Trophoblast cell (in vitro differentiated cells and primary cell): ENCODE measurements around the gene DPP6.

Experiments
- DNase-seq, 2 donors: peaks; one replicate each; pipeline ENCODE4 v3.0.0-alpha.2; 2016
- H2AFZ ChIP-seq: 2 replicates; pipeline ENCODE4 v1.6.1; 2013; ENCODE audit warnings: low read length, moderate library complexity, mild to moderate bottlenecking; ENCODE audit not compliant: insufficient read depth, poor library complexity
- H2AK5ac ChIP-seq: 2 replicates; pipeline ENCODE4 v1.6.1; 2013; ENCODE audit warnings: mild to moderate bottlenecking, low read length
- H2BK120ac ChIP-seq: 2 replicates; pipeline ENCODE4 v1.6.1; 2013; ENCODE audit warnings: low read length, mild to moderate bottlenecking, moderate library complexity; ENCODE audit not compliant: insufficient read depth, poor library complexity
- H2BK12ac ChIP-seq: 2 replicates; pipeline ENCODE4 v1.6.1; 2013; ENCODE audit warnings: mild to moderate bottlenecking, low read length, moderate library complexity
- H2BK5ac ChIP-seq: 2 replicates; pipeline ENCODE4 v1.6.1; 2013; ENCODE audit warnings: low read length, low read depth, moderate library complexity, mild to moderate bottlenecking; ENCODE audit not compliant: poor library complexity
- H3K14ac ChIP-seq: 2 replicates; pipeline ENCODE4 v1.6.1; 2013; ENCODE audit warnings: mild to moderate bottlenecking, low read length
- H3K18ac ChIP-seq: 2 replicates; pipeline ENCODE4 v1.6.1; 2013; ENCODE audit warnings: mild to moderate bottlenecking, low read length
- H3K23ac ChIP-seq: 2 replicates; pipeline ENCODE4 v1.6.1; 2013; ENCODE audit warnings: low read length
- H3K27ac ChIP-seq: 2 replicates; pipeline ENCODE4 v1.5.1; 2013; ENCODE audit warnings: low read depth, mild to moderate bottlenecking, inconsistent platforms, low read length, moderate library complexity
- H3K27me3 ChIP-seq: 2 replicates; pipeline ENCODE4 v1.6.1; 2013; ENCODE audit warnings: inconsistent platforms, mild to moderate bottlenecking, low read length, moderate library complexity; ENCODE audit not compliant: insufficient read depth
- H3K36me3 ChIP-seq, 2 experiments: 1 replicate in 1 of 2; 2 replicates in 1 of 2; pipeline ENCODE4 v1.6.1; 2013; ENCODE audit warnings: low read length in 2 of 2, mild to moderate bottlenecking in 2 of 2, moderate library complexity in 1 of 2; ENCODE audit not compliant: insufficient read depth in 2 of 2, control insufficient read depth in 1 of 2
- H3K4ac ChIP-seq: 2 replicates; pipeline ENCODE4 v1.6.1; 2013; ENCODE audit warnings: low read depth, mild to moderate bottlenecking, low read length, moderate library complexity
- H3K4me1 ChIP-seq, 2 experiments: 1 replicate in 1 of 2; 2 replicates in 1 of 2; pipeline ENCODE4 v1.6.1; 2013; ENCODE audit warnings: low read length in 2 of 2, mild to moderate bottlenecking in 2 of 2, moderate library complexity in 1 of 2; ENCODE audit not compliant: insufficient read depth in 2 of 2, control insufficient read depth in 1 of 2
- H3K4me2 ChIP-seq: 2 replicates; pipeline ENCODE4 v1.6.1; 2013; ENCODE audit warnings: inconsistent platforms, mild to moderate bottlenecking, low read length, moderate library complexity
- H3K4me3 ChIP-seq: 2 replicates; pipeline ENCODE4 v1.5.1; 2013; ENCODE audit warnings: mild to moderate bottlenecking, low read depth, low read length, inconsistent platforms
- H3K79me1 ChIP-seq: one replicate; pipeline ENCODE4 v1.6.1; 2013; ENCODE audit warnings: low read length
- H3K79me2 ChIP-seq: 2 replicates; pipeline ENCODE4 v1.6.1; 2013; ENCODE audit warnings: low read length, mild to moderate bottlenecking; ENCODE audit not compliant: control insufficient read depth, insufficient read depth, poor library complexity
- H3K9ac ChIP-seq: 2 replicates; pipeline ENCODE4 v1.6.1; 2013; ENCODE audit warnings: mild to moderate bottlenecking, low read length
- H3K9me3 ChIP-seq: 2 replicates; pipeline ENCODE4 v1.6.1; 2013; ENCODE audit warnings: low read depth, mild to moderate bottlenecking, control low read depth, inconsistent platforms, low read length; ENCODE audit not compliant: insufficient read depth
- H4K12ac ChIP-seq: 2 replicates; pipeline ENCODE4 v1.6.1; 2013; ENCODE audit warnings: low read depth, mild to moderate bottlenecking, low read length, moderate library complexity
- H4K8ac ChIP-seq: 2 replicates; pipeline ENCODE4 v1.6.1; 2013; ENCODE audit warnings: low read depth, mild to moderate bottlenecking, low read length, moderate library complexity
- H4K91ac ChIP-seq: one replicate; pipeline ENCODE4 v1.6.1; 2013; ENCODE audit warnings: low read depth, mild to moderate bottlenecking, low read length, moderate library complexity
- WGBS: extraction: QIAGEN DNeasy Blood & Tissue Kit; methylation state at CpG from one replicate; pipeline ENCODE4 v1.1.7; 2013; ENCODE audit warnings: missing lambda C conversion rate; ENCODE audit not compliant: insufficient read length, insufficient coverage; ENCODE audit errors: extremely low coverage; 5-methylcytosine and 5-hydroxymethylcytosine counted together

Gene DPP6

DNA sequence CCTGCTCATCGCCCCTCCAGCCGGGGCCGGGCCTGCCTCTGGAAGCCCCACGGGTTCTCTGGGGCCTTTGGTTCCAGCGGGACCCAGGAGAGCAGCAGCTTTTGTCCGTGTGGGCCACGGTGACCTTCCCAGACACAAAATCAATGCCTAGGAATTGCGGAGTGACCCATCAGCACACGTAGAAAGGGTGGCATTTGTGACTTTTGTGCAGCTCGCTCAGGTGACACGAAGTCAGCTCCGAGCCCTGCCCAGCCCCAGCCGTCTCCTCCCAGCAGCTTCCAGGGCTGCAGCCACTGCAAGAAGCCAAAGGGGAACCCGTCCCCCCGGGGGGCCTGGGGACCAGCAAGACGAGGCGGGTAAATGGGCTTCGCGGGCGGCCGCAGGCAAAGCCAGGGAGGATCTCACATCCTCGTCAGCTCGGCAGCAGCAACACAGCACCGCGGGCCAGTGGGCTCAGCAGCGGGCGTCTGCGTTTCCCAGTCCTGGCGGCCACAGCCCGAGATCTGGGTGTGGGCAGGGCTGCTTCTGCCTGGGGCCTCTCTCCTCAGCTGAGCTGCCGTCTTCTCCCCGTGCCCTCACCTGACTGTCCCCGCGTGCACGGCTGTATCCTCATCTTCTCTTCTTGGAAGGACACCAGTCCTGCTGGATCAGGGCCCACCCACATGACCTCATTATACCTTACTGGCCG, 862.3 kb downstream of the DPP6 start:
- no peaks in the 10 kb centered on the region for H3K79me1 ChIP-seq
- H3K79me2 ChIP-seq = no peaks in the 10 kb centered on the region
- H3K14ac ChIP-seq = no peak overlapping the region
- no peak overlapping the region for H4K8ac ChIP-seq
- no peak overlapping the region for H4K91ac ChIP-seq
- H2AFZ ChIP-seq = no peak overlapping the region
- no peak overlapping the region for H3K9ac ChIP-seq
- no peak for DNase-seq
- H2BK12ac ChIP-seq = no peak overlapping the region
- peaks cover 21% of the 10 kb centered on the region for H3K9me3 ChIP-seq
- no peak overlapping the region for H2BK5ac ChIP-seq
- no peak overlapping the region for H2BK120ac ChIP-seq
- no peaks in the 10 kb centered on the region for H3K36me3 ChIP-seq
- H3K18ac ChIP-seq = no peak overlapping the region
- no peak overlapping the region for H3K27ac ChIP-seq
- no peak overlapping the region for H3K23ac ChIP-seq
- H4K12ac ChIP-seq = no peak overlapping the region
- H2AK5ac ChIP-seq = no peak overlapping the region
- H3K4ac ChIP-seq = no peak overlapping the region
- H3K27me3 ChIP-seq = no peaks in the 10 kb centered on the region
- H3K4me2 ChIP-seq = peak overlapping the region; percentile 52
- H3K4me1 ChIP-seq = no peaks in the 10 kb centered on the region
- no peak overlapping the region for H3K4me3 ChIP-seq
- no CpG with 5 or more reads among the region's 36 CpGs for WGBS

DNA sequence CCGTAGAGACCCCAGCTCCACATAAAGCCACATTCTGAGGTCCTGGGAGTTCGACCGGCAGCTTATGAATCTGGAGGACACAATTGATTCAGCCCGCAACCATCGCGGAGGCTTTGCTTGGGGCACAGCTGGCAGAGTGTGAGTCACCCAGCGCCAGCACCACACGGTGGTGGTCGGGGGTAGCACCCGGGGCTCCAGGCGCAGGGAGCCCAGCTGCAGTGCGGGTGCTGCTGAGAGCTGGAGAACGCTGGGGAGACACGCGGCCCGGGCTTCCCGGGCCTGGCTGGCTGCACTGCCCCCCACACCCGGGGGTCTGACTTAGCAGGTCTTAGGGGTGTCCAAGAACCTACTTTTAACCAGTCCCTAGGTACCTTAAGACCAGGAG, 862.8 kb downstream of the DPP6 start:
- no peak overlapping the region for H4K8ac ChIP-seq
- no peaks in the 10 kb centered on the region for H3K36me3 ChIP-seq
- no peak overlapping the region for H3K14ac ChIP-seq
- no peak overlapping the region for H3K4me2 ChIP-seq
- H2BK12ac ChIP-seq = no peak overlapping the region
- H3K23ac ChIP-seq = no peak overlapping the region
- no peak overlapping the region for H3K18ac ChIP-seq
- no peak overlapping the region for H3K4ac ChIP-seq
- no peak overlapping the region for H4K91ac ChIP-seq
- H3K79me1 ChIP-seq = no peaks in the 10 kb centered on the region
- H3K27ac ChIP-seq = no peak overlapping the region
- no peaks in the 10 kb centered on the region for H3K4me1 ChIP-seq
- no peak overlapping the region for H3K9ac ChIP-seq
- H4K12ac ChIP-seq = no peak overlapping the region
- H2BK5ac ChIP-seq = no peak overlapping the region
- H3K27me3 ChIP-seq = no peaks in the 10 kb centered on the region
- DNase-seq = no peak
- H3K9me3 ChIP-seq = peaks cover 19% of the 10 kb centered on the region
- no peak overlapping the region for H2BK120ac ChIP-seq
- H2AFZ ChIP-seq = no peak overlapping the region
- H2AK5ac ChIP-seq = no peak overlapping the region
- no peaks in the 10 kb centered on the region for H3K79me2 ChIP-seq
- no peak overlapping the region for H3K4me3 ChIP-seq
- WGBS = no CpG with 5 or more reads among the region's 18 CpGs

DNA sequence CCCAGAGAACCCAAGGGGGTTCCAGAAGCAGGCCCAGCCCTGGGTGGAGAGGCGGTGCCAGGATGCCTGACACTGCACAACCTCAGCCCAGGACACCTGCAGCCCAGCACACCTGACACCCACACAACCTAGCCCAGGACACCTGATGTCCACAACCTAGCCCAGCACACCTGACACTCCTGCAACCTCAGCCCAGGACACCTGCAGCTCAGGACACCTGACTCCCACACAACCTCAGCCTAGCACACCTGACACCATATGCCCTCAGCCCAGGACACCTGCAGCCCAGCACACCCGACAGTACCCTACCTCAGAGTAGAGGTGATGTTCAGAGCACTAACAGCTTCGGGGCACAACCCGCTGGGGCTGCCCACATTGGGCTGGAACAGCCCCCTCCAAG, 863.4 kb downstream of the DPP6 start:
- Histone ChIP-seq H3K27ac (no peak overlapping the region), H2BK120ac (no peak overlapping the region), H3K27me3 (no peaks in the 10 kb centered on the region), H3K4me1 (no peaks in the 10 kb centered on the region), H3K9ac (no peak overlapping the region), H3K4me2 (no peak overlapping the region), H3K18ac (no peak overlapping the region), H4K8ac (no peak overlapping the region), H3K36me3 (no peaks in the 10 kb centered on the region), H2AFZ (no peak overlapping the region), H3K79me1 (no peaks in the 10 kb centered on the region), H2AK5ac (no peak overlapping the region), H3K4ac (no peak overlapping the region), H3K79me2 (no peaks in the 10 kb centered on the region), H2BK5ac (no peak overlapping the region), H3K23ac (no peak overlapping the region), H4K91ac (no peak overlapping the region), H3K14ac (no peak overlapping the region), H3K9me3 (peaks cover 13% of the 10 kb centered on the region), H4K12ac (no peak overlapping the region), H2BK12ac (no peak overlapping the region), H3K4me3 (peak overlapping the region; percentile 56)
- no CpG with 5 or more reads among the region's 4 CpGs for WGBS
- DNase-seq = no peak

DNA sequence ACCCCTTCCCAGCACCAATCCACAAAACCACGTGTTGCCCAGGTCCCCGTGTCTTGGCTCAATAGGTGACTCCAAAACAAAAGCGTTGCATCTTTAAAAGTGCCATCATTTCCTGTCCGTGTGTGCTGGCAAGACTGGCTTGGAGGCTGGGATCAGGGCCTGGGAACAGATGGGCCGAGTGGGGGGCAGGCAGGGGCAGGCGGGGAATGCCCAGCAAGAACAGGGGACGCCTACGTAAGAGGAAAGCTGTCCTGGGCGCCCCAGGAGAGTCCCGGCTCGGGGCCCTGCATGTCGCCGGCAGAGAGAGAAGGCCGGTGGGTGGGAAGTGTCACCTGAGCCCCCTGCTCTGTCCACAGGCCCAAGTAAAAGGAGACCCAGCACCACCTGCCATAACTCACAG, 864.2 kb downstream of the DPP6 start:
- Histone ChIP-seq H3K27ac (no peak overlapping the region), H4K8ac (no peak overlapping the region), H3K9me3 (peaks cover 6% of the 10 kb centered on the region), H4K91ac (no peak overlapping the region), H3K36me3 (no peaks in the 10 kb centered on the region), H3K27me3 (no peaks in the 10 kb centered on the region), H3K18ac (no peak overlapping the region), H3K4ac (no peak overlapping the region), H3K4me2 (no peak overlapping the region), H2AK5ac (no peak overlapping the region), H3K4me3 (no peak overlapping the region), H2AFZ (no peak overlapping the region), H3K79me1 (no peaks in the 10 kb centered on the region), H2BK12ac (no peak overlapping the region), H4K12ac (no peak overlapping the region), H3K79me2 (no peaks in the 10 kb centered on the region), H2BK120ac (no peak overlapping the region), H2BK5ac (no peak overlapping the region), H3K23ac (no peak overlapping the region), H3K14ac (no peak overlapping the region), H3K4me1 (no peaks in the 10 kb centered on the region), H3K9ac (no peak overlapping the region)
- DNase-seq = no peak
- no CpG with 5 or more reads among the region's 14 CpGs for WGBS
